ENCODE measurements around the gene MARF1. TPM values are rescaled to one million over a fixed set of nuclear protein-coding genes. Genes with fewer than 3 reads are reported as not detected.

The MARF1 gene
- total RNA-seq, 1 experiment from 2014 or later = 8.9 TPM

DNA sequence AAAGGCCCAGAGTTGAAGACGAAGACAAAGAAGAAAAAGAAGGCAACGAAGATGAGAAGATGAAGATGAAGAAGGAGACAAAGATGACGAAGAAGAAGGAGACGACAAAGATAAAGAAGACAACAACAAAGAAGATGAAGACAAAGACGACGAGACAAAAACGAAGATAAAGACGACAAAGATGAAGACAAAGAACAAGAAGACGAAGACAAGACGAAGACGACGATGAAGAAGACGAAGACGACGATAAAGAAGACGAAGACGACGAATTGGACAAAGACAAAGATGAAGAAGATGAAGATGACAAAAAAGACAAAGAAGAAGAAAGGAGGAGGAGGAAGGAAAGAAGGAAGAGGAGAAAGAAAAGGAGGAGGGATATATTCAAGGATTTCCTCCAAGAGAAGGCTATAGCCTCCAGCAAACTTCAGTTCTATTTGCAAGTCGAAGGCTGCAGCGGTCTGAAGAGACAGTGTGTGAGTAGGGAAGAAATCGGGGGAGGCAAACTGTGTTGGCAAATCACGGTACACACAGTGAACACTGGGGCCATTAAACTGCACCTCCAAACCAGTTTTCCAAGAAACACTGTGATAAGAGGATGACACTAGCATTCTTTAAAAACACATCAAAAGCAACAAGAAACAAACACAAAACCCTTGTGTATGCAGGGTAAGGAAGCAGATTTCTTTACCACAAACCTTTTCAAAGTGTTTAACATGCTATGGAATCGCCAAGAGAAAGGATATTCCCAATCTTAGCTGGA lies 40.5 kb downstream of the MARF1 start:
- DNase-seq (ENCODE audit: low spot score) = no peak

DNA sequence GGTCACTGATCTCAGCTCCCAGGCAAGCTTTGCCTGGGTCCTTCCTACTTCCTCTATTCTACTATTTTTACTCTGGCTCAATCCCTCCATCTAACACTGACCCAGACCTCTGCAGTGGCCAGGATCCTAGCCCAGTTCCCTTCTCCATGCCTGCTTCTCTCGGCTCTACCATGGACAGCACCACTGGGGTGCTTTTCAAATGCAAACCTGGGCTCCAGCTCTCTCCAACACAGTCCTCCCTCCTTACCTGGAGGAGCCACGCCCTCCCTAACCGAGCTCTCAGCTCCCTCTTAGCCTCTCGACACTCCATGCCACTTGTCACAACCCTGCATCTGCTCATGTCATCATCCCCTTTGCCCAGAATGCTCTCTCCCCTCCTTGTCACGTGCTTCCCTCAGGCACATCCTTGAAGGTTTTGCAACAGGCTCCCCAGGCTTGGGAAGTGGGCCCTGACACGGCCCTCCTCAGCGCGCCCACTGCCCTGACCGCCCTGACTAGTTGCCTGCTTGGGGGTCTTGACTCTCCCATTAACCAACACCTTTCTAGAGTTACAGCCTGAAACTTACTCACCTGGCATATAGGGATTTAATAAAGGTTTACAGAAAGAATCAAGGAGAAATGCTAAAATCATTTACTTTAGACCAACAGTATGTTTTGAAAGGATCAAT lies 41.6 kb downstream of the MARF1 start:
- DNase-seq (ENCODE audit: low spot score) = no peak

DNA sequence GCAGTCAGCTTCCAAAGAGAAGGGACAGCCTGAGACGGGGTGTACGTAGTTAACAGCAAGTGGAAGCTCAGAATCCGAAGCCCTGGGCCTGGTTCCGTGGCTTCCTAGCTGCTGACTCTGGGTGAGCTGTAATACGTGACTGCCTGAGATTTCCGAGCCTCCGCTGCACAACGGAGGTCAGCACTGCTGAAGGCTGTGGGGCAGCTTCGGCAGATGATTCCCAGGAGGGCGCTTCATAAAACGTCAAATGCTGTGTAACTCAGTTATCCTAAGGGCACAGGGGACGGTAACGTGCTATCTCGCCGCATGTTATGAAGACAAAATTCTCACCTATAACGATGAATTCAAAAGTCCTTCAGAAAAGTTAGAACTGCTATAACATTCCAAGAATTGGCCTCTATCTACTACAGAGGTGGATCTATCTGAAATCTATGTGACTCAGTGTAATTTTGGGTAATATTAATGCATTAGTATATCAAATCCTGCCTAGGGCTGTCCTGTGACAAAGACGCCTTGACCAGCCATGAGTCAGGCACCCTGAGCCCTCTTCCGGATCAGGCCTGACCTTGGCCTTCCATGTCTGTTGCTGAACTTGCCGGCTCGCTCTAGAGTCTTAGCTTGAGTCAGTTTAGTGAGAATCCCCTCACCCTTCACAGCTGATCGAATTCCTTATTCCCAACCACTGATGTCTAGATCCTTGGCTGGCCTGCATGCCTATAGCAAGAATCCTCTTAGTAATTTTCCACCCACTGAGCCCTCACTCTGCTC lies 43.5 kb downstream of the MARF1 start:
- DNase-seq (ENCODE audit: low spot score) = no peak

DNA sequence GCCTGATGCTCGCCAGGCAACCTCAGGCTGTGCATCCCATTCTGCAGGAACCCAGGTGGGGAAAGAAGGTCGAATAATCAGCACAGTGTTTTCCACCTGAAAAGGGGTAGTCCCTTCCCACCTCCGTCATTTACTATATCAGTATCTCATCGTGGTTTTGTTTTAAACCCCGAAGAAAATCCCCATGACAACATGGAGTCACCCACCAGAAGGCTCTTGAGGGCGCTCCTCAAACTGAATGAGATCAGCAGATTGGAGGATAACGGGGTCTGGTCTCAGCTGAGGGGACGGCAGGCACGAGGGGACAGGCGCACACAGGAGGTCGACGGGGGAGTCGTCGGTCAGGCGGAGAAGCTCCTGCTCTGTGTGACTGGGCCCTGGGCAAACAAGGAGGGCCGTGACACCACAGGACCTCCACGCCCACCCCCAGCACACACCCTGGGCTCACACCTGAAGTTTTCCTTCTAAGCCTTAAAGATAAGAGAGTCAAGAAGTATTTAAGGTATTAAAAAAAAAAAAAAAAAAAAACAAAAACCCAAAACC lies 44.2 kb downstream of the MARF1 start:
- DNase-seq (ENCODE audit: low spot score) = no peak

DNA sequence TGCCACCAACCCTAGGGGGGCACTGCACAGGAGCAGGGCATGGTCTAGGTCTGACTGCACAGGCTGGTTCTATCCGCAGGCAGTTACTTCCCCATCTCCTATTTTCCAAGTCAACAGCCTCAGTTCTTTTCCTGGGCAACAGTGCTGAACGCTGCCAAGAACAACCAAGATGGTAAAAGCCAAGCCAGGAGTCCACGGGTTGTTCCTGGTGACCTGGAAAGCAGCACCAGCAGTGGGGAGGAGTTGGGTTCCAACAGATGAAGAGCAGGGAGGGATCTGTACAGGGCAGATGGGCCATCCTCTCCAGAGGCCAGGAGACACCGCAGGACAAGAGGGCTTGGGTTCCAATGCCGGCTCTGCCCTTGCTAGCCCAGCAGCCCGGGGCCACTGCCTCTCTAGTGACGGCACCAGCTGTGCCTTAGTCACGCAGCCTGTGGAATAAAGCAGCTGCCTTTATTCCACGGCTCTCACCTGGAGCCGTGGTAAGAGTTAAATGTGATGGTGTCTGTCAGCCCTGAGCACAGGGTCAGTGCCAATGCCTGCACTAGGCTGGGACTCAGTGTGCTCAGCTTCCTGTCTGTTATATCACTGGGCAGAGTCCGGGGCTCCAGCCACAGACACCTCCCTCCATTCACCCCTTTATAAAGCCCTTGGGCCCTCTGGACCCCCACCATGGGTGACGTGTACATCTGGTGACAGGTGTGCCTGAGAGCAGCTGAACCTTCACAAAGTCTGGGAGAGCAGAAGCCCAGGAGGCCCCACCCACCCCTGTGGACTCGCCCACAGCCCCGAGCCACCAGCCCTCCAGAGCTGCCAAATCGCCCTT lies 44.9 kb downstream of the MARF1 start:
- DNase-seq (ENCODE audit: low spot score) = no peak

DNA sequence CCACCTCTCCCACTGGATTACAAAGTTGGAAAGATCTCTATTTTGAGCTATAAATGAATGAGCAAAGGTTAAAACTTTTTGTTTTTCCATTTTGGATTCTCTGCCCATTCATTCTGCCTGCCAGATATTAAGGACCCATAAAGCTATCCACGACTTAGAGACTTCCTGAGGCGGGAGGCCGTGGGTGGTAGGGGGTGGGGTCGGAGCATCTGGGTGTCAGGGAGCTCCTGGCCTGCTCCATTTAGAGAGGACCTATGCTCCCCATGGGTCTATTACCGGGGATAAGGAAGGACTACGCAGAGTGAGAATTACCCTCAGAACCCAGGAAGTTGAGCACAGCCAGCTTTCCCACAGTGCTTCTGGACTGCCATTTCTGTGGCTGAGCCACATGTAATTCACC lies 45.8 kb downstream of the MARF1 start:
- no peak for DNase-seq (ENCODE audit: low spot score)

DNA sequence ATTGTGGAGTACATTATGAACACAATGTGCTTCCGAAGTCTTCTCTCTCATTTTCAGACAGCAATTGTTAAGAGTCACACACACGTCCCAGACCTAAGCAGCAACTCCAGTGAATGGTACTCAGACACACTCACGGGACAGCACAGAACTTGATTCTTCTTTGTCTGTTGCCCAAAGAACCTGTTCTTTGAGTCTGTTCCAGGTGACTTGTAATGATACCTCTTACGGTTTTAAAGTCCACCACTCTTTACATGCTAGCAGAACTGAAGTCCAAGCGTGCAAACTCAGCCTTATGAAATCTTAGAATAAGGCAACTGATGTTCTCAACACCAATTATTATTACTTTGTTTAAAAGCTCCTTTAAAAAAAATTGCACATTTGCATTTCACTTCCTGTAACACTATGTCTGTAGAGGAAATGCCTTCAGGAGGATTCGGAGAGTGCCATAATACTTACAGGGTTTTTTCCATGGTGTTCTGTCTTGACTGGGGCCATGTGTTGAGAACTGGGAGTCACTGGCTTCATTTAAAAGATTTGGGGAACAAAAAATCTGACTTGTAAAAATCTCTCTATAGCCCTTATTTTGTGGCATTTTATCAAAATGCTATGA lies 48.1 kb downstream of the MARF1 start:
- DNase-seq (ENCODE audit: low spot score) = no peak

DNA sequence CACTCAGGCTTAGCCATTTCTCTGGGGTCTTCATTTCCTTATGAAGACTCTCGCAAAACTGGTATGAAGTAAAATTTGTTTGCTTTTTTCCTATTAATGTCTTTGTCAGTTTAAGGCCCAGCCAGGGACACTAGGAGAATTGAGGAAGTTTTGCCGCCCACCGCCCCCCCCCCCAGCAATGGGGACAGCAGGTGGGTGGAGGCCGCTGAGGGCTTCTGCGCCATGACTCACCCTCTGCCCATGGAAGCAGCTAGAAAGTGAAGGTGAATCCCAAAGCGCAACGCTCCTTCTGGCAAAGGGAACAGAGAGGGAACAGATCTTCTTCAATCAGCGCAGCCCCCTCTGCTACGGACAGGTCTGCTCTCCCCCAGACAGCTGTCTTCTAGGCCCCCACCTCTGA lies 49.7 kb downstream of the MARF1 start:
- no peak for DNase-seq (ENCODE audit: low spot score)

DNA sequence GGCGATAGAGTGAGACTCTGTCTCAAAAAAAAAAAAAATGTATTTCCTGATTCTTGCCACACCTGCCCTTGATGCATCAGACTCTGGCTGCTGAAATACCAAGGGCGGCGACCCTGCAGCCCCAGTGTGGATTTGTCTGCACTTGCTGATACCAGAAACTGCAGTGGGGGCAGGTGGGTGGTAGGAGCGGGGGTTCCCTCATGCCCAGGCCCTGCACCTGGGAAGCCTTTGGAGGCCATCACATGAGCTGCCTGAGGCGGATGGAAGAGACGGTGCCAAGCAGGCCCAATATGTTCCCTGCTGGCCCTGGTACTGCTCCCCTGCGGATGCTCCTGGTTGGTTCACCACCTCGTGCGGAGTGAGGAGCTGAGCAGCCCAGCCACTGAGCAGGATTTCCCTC lies 50.6 kb downstream of the MARF1 start:
- no peak for DNase-seq (ENCODE audit: low spot score)

DNA sequence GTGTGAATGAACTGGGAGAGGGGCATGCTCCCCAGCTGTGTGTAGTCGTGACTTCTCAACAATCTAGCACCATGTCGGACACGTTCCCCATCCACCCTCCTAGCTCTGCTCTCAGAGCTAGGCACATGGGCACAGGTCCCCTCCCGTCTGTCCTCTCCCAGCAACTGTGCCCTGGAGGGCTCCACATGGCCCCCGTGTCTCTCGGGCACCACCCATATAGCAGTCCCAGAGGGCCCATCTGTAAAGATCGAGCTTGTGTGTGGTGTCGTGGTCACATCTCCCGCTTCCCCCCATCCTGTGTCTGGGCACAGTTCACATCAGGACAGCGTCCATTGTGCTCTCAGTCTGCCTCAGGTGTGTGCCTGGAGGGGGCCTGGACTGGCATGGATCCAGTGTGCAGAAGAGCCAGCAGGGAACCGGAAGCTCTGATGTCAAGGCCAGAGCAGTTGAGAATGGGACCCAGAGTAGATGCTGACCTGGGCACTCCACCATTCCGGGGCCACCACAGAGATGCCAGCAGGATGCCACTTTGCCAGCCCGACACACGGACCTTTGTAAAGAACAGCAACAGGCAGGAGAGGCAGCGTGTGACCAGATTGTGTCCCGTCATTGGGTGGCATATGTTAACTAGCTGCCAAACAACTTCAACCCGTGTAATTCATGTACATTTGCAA lies 55.7 kb downstream of the MARF1 start:
- no peak for DNase-seq (ENCODE audit: low spot score)

DNA sequence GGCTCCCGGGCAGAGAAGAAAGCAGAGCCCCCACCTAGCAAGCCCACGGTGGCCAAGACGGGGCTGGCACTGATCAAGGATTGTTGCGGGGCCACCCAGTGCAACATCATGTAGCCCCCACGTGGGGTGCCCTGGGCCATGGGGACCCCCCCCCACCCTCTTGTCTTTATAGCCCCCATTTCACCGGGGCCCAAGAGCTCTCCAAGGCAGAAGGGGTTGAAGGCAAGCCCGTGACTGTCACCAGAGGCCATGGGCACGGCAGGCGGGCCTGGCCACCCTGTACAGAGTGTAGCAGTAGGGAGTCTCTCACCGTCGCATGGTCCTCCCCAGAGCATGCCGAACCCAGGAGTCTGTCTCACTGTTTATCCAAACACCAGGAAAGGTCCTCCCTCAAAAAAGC lies 56.2 kb downstream of the MARF1 start:
- DNase-seq (ENCODE audit: low spot score) = no peak

DNA sequence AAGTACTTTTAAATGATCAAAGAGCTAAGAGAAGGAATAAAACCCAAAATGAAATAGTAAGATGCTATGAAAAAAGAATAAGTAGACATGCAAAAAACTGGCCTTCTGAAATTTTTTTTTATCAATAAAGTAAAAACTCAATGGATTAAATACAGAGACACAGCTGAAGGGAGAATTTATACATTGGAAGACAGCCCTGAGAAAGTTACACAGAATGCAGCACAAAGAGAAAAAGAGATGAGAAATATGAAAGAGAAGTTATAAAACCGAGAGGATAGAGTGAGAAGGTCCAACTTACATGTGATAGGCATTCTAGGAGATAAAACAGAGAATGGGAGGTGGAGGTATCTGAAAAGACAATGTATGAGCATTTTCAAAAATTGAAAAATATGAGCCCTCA lies 57.0 kb downstream of the MARF1 start:
- no peak for DNase-seq (ENCODE audit: low spot score)

DNA sequence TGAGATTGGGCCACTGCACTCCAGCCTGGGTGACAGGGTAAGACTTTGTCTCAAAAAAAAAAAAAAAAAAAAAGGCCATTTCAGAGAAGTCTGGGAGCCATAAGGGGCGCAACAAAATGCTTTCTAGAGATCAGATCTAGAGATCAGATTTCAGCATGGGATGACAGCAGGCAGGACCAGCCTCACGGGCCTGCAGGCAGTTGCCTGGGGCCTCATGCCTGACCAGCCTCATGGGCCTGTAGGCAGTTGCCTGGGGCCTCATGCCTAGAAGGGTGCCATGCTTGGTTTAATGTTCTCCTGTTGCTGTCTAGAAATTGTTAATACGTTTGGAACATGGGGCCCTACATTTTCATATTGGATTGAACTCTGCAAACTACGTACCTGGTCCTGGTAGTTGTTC lies 59.4 kb downstream of the MARF1 start:
- no peak for DNase-seq (ENCODE audit: low spot score)

DNA sequence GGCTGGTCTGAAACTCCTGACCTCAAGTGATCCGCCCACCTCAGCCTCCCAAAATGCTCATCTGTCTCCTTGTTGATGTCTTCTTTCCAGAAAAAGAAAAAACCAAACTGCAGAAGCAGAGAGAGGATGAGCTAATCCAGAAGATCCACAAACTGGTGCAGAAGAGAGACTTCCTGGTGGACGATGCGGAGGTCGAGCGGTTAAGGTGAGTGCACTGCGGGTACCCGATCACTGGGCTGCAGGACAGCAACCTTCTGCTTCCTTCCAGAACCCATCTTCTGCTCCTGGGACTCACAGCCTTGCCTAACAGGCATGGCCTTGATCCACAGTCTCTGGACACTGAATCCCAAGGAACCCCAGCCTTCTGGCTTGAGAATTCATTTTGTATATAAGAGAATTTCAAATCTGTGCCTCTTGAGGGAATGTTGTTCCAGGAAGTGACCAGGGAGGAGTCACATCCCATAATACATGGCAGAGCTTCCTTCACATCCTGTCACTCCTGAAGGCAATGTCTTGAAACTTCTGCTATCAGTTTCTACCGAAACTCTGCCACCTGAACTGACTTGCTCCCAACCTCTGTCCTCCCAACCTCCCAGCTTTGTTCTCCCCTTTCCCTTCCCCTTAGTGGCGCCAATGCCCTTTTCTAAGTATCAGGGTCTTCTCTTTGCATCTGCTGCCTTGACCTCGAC lies 61.7 kb downstream of the MARF1 start:
- no peak for DNase-seq (ENCODE audit: low spot score)

DNA sequence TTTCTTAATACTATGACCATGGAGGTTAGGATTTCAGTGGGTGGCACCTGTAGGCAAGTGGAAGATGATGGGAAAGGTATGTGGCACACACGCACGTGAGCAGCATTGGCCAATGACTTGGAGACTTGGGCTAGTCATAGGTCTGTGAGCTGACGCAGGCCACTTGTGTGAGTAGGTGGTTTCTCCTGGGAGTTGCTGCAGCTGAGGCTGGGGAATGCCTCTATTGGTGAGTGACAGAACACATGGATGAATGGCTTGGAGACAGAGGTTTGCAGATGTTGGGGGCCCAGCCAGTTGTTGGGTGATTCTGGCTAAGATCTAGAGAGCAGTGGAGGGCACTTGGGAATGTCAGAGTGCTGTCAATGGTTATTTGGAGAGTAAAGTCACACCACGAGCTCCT lies 64.1 kb downstream of the MARF1 start:
- DNase-seq (ENCODE audit: low spot score) = no peak

DNA sequence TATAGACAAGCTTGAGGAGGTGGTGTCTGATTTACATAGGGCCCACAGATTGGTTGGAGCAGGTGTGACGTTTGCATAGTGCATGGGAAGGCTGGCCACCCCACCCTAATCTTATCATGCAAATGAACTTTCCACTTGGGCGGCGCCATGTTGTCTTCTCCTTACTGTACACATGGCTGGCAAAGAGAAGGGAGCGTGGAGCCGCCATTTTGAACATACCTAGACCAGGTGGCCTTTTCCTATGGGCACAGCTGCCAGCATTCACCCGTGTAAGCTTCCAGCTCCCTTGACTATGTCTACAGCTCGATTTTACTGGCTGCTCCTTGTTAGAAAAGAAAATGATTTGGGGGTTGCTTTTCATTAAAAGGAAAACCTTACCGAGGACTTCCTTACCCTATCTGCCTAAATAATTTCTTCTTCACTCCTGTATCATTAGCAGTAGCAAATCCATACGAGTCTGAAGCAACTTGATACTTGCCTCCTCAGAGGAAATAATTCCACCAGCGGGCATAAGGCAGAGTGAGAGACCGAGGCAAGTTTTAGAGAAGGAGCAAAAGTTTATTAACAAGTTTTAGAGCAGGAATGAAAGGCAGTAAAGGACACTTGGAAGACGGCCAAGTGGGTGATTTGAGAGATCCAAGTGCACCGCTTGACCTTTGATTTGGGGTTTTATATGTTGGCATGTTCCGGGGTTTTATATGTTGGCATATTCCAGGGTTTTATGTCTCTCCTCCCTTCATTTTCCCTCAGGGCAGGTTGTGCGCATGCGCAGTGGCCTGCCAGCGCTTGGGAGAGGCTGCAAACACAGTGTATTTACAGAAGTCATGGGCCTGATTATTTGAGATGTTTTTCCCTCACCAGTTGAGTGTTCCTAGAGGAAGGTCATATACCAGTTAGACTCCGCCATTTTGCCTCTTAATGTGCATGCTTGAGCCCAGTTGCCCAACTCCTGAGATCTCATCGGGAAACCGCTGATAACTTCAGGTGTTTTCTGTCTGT lies 65.7 kb downstream of the MARF1 start:
- no peak for DNase-seq (ENCODE audit: low spot score)

DNA sequence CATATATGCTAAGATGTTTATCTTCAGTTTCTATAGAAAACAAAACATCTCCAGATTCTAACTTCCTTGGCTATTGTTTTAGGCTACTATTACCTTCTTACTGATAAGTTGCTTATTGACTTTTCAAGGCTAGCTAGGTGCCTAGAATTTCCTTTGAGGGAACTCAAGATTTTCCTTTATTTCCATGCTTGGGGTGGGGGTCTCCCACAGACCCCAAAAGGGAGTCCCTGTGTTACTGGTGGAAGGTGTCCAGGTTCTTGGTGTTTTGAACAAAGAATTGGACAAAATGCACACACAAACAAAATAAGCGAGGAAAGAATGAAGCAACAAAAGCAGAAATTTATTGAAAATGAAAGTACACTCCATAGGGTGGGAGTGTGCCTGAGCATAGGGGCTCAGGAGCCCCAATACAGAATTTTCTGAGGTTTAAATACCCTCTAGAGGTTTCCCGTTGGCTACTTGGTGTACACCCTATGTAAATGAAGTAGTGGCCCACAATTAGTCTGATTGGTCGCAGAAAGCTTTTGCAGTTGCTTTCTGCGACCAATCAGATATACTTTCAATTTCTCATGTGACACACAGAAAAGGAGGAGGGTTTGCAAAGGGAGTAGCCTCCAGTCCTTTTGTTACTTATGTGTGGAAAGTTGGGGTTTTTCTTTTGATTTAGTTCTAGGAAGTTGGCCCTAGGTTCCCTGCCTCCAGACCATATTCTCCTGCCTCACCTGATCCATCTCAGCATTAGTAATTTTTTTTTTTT lies 67.5 kb downstream of the MARF1 start:
- DNase-seq (ENCODE audit: low spot score) = no peak

DNA sequence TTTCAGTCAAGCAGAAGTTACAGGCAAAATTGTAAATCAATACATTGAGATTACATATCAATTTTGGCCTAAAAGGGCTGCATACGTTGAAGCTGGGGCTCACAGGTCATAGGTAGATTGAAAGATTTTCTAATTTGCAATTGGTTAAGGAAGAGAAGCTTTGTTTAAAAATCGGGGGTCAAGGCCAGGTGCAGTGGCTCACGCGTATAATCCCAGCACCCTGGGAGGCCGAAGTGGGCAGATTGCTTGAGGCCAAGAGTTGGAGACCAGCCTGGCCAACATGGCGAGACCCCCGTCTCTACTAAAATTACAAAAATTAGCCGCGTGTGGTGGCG lies 68.4 kb downstream of the MARF1 start:
- DNase-seq (ENCODE audit: low spot score) = no peak
